Measurements from ENCODE around the gene GDF10.

GDF10 gene

DNA sequence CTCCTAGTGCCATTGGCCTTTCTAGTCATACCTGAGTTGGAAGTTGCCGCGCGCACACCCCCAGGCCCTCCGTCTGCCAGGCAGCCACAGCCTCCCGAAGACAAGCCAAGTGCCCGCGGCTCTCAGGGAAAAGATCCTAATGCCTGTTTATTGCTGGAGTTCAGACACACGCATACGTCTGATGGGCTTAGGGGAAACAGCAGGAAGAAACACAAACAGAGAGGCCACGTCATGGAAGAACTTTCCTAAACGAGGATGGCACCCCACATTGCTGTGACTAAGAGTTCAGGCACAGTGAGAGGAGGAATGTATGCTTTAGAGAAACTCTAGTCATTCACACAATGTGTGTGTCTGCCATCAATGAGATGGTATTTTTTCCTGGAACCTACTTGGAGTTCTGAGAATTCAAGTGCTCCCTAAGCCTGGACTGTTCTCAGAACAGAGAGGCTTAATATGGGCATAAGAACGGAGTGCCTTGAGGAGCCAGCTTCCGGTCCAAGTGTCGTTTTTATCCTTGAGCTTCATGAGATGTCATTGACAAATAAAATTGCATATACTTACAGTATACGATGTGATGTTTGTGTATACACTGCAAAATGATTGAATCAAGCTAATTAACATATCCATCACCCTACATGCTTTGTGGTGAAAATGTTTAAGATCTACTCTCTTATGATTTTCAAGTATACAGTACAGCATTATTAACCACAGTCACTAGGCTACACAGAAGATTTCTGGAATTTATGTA is 36.6 kb downstream of the GDF10 start:
- DNase-seq, result no peak

DNA sequence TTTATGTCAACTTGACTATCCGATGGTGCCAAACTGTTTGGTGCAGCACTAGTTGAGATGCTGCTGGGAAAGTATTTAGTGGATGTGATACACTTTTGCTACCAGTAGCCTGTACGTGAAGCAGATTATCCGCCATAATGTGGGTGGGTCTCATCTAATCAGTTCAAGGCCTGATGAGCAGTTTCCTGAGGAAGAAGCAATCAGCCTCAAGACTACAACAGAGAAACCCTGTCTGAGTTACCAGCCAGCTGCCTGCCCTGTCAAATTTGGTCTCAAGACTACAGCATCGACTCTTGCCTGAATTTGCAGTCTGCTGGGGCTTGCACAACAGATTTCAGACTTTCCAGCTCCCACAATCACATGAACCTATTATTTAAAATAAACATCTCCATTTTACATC is 37.3 kb downstream of the GDF10 start:
- DNase-seq, result no peak

DNA sequence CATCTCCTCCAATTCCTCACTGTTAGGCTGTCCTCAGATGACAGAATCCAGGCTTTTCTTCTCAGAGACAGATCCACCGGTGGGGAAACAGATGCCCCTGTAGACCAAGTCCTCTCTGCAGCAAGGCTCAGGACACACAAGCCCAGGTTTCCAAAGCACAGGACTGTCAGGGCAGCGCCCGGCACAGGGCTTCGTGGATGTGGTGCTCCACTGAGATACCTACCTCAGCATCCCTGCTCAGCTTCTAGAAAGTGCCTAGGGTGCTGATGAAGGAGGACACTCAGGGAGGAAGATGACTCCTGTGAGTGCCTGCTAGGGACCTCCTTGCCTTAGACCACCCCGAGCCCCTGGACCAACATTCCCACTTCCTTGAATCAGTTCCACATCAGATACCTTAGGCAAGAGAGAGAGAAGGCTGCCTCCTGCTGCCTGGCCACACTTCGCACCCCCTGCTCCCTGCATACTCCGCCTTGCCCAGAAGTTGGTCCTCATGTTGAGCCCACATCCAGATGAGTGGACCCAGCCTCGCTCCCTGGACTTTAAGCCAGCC is 39.3 kb downstream of the GDF10 start:
- no peak for DNase-seq

DNA sequence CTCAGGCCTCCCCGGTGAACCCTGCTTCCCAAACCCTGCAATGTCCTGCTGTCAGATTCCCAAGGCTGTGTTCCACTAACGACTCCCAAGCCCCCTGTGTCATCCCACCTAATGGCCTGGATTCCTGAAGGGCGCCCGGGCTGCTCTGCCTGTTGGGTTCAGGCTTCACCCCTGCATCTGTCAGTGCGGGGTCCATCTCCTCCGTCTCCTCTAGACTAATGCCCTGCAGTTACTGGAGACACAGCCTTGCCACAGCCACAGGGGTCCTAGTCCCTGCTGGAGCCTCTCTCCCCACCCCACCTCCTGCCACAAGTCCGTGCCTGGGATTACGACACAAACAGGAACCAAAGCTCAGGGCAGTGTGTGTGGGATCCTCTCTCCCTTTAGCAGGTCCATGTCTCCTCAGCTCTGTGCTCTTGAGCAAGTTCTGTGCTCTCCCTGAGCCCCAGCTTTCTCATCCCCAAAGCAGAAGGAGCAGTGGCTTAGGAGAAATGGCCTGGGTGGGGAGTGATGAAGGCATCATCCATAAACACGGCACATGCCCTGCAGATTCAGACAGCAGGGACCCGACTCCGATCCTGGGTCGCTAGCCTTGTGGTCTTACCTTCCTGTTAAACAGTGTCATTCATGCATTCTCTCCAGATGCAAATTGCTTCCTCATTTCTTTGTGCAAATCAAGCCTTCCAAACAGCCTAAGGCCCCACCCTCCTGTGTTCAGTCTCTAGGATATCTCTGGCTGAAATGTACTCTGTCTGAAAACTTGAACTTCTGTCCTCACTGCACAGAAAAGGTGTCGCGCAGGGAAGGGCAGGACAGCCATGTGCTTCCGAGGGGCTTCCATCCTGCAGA is 40.0 kb downstream of the GDF10 start:
- DNase-seq, result no peak

DNA sequence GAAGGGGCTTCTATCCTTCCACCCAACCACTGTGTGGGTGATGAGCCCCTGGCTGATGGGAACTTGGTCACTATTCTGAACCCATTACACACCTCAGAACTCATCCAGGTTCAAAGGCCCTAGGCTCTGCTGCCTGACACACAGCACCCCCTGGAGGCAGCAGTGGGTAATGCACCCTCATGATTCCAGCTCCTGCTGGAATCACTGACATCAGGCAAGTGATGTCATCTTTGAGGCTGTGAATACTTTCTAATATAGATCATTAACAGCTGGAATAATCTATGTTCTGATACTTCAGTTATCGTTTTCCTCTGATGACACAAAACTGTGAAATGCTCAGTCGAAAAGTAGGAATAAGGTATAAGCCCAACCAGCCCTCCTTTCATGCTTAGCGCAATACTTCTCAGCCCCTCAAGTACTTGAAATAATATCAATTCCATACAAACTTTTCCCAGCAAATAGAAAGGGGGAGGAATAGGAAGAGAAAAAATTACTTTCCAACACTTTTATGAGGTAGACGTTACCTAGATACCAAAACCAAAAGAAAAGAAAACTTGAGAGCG is 40.7 kb downstream of the GDF10 start:
- peak; percentile 41 for DNase-seq

DNA sequence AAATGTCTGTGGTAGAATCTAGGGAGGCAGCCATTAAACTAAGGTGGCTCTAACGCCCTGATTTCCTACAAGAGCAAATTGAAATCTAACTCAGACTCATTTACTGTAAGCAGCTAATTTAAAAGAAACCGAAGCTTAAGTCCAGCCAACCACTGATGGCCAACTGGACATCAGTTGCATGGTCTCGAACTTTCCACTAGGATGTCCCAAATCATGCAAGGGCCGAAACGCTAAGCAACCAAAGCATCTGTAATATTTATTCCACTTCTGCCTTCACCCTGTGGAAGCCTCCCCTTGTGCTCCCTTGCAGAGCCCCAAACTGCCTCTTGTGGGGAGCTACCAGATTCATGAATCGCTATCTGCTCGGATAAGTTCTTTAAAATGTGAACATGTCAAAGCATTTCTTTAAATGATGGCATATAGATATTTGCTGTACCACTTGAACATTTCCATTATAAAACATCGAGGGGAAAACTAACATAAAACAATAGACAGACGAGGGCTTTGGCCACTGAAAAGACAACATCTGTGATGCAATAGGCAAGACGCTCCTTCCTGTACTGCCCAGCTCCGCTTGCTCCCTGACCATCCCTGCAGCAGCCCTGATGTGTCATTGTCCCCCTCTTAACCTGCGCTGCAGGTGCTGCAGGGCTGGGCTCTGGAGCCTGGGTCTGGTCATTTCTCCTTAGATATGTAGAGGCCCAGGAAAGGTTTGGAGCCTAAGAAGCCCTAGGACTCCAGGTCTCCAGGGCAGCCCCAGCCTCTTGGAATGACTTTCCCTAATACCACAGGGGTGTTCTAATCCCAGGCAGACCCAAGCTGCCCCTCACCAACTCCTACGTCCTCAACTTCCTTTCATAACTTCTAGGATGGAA is 45.2 kb downstream of the GDF10 start:
- DNase-seq, result no peak

DNA sequence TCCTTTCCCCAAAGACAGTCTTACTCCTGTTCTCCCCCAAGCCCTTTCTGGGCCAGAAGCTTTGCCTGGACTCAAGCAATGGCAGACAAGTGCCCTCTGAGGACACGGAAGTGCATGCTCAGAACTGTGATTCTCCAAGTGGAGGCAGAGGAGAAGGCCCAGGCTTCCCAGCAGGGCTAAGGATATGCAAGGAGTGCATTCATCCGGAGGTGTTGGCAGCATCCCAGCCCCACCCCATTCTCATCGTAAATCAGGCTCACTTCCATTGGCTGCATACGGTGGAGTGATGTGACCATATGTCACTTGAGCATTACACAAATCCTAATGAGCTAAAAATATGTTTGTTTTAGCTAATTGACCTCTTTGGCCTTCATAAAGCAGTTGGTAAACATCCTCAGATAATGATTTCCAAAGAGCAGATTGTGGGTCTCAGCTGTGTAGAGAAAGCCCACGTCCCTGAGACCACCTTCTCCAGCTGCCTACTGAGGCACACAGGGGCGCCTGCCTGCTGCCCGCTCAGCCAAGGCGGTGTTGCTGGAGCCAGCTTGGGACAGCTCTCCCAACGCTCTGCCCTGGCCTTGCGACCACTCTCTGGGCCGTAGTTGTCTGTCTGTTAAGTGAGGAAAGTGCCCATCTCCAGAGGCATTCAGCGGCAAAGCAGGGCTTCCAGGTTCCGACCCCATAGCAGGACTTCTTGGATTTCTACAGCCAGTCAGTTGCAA is 46.7 kb downstream of the GDF10 start:
- DNase-seq, result no peak

DNA sequence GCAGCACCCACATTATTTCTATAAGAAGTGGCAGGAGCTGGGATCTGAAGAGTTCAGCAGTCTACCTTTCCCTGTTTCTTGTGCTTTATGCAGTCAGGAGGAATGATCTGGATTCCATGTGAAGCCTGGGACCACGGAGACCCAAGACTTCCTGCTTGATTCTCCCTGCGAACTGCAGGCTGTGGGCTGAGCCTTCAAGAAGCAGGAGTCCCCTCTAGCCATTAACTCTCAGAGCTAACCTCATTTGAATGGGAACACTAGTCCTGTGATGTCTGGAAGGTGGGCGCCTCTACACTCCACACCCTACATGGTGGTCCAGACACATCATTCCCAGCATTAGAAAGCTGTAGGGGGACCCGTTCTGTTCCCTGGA is 47.3 kb downstream of the GDF10 start:
- no peak for DNase-seq

DNA sequence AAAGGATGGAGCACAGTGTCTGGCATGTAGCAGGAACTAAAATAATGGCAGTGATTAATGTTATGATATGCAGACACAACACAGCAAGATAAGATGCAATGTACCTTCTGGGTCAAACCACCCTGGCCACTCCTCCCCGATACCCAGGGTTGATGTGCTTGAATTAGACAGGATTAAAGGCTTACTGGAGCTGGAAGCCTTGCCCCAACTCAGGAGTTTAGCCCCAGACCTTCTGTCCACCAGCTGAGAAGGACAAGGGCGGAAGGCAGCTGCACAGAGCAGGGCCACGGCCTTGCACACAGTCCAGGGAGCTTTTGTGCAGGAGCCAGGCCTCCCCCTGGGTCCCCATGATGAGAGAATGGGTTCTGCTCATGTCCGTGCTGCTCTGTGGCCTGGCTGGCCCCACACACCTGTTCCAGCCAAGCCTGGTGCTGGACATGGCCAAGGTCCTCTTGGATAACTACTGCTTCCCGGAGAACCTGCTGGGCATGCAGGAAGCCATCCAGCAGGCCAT is 48.2 kb downstream of the GDF10 start, which contains the start of gene RBP3:
Gene RBP3, plus strand, starts transcription at position 226 of the 514 bp plus-strand sequence. Its CDS starts 122 bp downstream, at position 348.
- DNase-seq, result no peak

DNA sequence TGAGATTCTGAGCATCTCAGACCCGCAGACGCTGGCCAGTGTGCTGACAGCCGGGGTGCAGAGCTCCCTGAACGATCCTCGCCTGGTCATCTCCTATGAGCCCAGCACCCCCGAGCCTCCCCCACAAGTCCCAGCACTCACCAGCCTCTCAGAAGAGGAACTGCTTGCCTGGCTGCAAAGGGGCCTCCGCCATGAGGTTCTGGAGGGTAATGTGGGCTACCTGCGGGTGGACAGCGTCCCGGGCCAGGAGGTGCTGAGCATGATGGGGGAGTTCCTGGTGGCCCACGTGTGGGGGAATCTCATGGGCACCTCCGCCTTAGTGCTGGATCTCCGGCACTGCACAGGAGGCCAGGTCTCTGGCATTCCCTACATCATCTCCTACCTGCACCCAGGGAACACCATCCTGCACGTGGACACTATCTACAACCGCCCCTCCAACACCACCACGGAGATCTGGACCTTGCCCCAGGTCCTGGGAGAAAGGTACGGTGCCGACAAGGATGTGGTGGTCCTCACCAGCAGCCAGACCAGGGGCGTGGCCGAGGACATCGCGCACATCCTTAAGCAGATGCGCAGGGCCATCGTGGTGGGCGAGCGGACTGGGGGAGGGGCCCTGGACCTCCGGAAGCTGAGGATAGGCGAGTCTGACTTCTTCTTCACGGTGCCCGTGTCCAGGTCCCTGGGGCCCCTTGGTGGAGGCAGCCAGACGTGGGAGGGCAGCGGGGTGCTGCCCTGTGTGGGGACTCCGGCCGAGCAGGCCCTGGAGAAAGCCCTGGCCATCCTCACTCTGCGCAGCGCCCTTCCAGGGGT is 48.9 kb downstream of the GDF10 start:
- no peak for DNase-seq

DNA sequence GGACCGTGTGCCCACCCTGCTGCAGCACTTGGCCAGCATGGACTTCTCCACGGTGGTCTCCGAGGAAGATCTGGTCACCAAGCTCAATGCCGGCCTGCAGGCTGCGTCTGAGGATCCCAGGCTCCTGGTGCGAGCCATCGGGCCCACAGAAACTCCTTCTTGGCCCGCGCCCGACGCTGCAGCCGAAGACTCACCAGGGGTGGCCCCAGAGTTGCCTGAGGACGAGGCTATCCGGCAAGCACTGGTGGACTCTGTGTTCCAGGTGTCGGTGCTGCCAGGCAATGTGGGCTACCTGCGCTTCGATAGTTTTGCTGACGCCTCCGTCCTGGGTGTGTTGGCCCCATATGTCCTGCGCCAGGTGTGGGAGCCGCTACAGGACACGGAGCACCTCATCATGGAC is 49.5 kb downstream of the GDF10 start:
- no peak for DNase-seq

DNA sequence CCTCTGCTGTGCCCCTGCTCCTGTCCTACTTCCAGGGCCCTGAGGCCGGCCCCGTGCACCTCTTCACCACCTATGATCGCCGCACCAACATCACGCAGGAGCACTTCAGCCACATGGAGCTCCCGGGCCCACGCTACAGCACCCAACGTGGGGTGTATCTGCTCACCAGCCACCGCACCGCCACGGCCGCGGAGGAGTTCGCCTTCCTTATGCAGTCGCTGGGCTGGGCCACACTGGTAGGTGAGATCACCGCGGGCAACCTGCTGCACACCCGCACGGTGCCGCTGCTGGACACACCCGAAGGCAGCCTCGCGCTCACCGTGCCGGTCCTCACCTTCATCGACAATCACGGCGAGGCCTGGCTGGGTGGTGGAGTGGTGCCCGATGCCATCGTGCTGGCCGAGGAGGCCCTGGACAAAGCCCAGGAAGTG is 50.0 kb downstream of the GDF10 start:
- peak; percentile 15 for DNase-seq

DNA sequence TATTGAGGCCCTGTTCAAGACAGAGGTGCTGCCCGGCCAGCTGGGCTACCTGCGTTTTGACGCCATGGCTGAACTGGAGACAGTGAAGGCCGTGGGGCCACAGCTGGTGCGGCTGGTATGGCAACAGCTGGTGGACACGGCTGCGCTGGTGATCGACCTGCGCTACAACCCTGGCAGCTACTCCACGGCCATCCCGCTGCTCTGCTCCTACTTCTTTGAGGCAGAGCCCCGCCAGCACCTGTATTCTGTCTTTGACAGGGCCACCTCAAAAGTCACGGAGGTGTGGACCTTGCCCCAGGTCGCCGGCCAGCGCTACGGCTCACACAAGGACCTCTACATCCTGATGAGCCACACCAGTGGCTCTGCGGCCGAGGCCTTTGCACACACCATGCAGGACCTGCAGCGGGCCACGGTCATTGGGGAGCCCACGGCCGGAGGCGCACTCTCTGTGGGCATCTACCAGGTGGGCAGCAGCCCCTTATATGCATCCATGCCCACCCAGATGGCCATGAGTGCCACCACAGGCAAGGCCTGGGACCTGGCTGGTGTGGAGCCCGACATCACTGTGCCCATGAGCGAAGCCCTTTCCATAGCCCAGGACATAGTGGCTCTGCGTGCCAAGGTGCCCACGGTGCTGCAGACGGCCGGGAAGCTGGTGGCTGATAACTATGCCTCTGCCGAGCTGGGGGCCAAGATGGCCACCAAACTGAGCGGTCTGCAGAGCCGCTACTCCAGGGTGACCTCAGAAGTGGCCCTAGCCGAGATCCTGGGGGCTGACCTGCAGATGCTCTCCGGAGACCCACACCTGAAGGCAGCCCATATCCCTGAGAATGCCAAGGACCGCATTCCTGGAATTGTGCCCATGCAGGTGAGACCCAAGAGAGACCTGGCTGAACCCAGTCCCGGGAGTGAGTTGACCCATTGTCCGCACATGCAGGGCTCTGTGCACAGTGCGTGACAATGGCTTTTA is 51.0 kb downstream of the GDF10 start:
- DNase-seq, result no peak

DNA sequence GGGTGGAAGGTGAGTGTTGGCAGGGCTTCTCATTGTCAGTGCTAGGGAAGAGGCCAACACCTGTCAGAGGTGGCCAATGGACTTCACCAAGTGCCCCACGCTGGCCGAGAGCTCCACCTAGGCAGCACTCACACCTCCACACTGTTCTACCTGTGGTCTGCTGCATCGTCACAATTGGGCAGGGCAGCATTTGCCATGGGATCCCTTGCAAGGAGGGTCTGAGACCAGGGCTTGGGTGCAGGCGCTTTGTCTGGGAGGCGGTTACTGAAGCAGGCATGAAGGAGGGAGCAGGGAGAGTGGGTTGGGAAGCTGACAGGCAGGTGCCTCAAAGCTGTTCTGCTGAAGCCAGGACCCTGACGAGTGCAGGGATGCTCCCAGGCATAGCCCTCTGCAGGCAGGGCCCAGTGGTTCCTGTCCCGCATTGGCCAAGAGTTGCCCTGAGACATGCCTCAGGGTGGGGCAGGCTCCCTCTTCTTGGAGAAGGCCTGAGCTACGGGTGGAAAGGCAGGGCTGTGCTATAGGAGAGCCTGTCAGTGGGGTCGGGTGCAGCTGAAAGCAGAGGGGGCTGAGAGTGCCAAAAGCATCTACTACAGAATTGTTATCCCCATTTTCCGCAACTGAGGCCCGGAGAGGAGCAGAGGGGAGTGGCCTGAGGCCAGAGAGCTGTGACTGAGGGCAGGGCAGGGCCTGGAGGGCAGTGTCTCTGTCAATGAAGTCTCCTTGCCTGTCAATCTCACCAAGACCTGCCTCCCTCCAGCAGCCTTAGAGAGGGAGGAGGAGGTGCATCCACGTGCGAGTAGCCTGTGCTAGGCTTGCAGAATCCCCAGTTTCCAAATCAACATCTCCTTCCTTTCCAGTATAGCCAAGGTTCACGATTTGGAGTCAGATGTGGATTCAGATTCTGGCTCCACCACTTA is 52.2 kb downstream of the GDF10 start:
- no peak for DNase-seq

DNA sequence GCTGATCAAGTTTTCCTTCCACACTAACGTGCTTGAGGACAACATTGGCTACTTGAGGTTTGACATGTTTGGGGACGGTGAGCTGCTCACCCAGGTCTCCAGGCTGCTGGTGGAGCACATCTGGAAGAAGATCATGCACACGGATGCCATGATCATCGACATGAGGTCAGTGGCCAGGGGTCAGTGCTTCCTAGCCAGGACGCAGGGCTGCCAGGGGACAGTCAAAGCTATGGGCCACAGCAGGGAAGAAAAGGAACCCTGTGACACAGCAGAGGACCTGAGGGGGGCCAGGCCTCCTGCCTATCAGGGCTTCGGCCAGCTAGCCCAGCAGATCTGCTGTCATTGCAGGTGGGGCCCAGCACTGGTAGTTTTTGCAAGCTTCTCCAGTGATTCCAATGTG is 53.4 kb downstream of the GDF10 start:
- DNase-seq, result no peak

DNA sequence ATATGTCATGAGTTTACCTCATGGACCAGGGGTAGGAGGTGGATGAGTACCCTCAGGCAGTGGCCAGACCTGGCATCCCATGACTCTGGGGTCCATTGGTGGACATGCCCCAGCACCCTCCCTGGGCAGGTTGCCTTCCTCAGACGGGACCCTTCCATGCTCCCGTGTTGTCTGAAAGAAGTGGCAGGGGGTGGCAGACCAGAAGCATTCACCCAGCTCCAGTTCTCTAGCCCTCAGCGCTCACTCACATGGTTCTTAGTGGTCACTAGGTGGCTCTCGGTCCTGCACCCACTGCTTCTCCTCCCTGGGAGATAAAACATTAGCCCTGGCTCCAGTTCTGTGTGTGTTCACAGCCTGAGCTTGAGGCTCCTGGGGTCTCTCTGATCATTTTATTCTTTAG is 54.2 kb downstream of the GDF10 start:
- no peak for DNase-seq

DNA sequence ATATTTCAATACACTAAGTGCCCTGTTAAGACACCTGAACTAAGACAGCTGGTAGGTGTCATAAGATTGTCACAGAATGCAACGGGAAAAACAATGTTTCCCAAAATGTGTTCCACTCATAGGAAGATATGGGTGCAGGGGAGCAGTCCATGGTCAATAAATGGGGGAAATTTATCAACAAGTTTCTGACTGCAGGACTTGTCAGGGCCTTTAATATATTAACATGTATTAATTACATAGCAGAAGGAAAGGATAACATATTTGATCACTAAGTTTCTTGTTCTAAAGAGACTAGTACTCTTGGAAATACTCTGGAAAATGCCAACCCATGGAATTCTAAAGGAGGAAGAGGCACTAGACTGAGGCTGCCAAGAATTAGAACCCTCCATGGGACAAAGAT is 54.9 kb downstream of the GDF10 start:
- no peak for DNase-seq

DNA sequence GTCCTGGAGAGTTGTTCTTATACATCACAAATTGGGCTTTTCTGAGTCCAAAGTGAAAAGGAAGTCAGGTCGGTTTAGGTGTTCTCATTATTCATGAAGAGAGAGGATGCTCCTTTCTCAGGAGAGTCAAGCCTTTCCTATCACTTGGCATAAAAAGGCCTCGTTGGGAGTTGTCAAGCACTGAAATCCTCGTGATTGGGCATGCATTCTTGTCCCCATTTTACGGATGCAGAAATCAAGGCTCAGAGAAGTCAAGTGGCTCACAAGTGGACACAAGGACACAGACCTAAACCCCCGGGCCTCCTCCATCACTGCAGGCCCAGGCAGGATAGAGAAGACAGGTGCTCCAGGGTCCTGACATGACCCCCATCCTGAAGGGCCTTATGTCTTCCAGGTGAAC is 56.7 kb downstream of the GDF10 start:
- no peak for DNase-seq
